HepG2 (cell line): ENCODE measurements around the gene INSRR. TPM values are rescaled to one million over a fixed set of nuclear protein-coding genes. Genes with fewer than 3 reads are reported as not detected.

Source experiments
- ATAC-seq: fragments of 200-7000 bp; cut with Tn5 transposase; 3 replicates; pipeline ENCODE4 v1.9.1; 2020; ENCODE audit warnings: mild to moderate bottlenecking, moderate library complexity
- BruUV-seq: library from RNA; stranded (reverse); fragments of 400-500 nt; replicated peaks from 2 replicates; lab custom pipeline; 2021; lab: Mats Ljungman, UMichigan
- CTCF ChIA-PET: fragments of 300-600 bp; formaldehyde crosslinking; extraction: SDS; loops from one replicate; lab custom pipeline; 2021; ENCODE audit warnings: low total read pairs, inconsistent platforms, low intra/inter-chr PET ratio; lab: Yijun Ruan, JAX
- POLR2A ChIA-PET: fragments of 350-600 bp; sonication (Branson Sonifier 250); formaldehyde crosslinking; loops from one replicate; lab custom pipeline; 2020; ENCODE audit warnings: antibody characterized with exemption, inconsistent platforms; lab: Yijun Ruan, JAX
- DNase-seq: peaks from one replicate; pipeline ENCODE4 v3.0.0-alpha.2; 2015; ENCODE audit warnings: low spot score
- FAIRE-seq: peaks from 3 replicates; lab custom pipeline; 2011; peaks lifted over from hg19 to GRCh38; lab: Jason Lieb, UNC
- H2AFZ ChIP-seq: one replicate; pipeline ENCODE4 v1.6.1; 2011; ENCODE audit warnings: low read length, inconsistent platforms
- H3K27ac ChIP-seq: fragments of 300-600 bp; 3 replicates; pipeline ENCODE4 v1.8.0; 2011; ENCODE audit warnings: mixed run types, mild to moderate bottlenecking, mixed read lengths, low read length, inconsistent platforms; ENCODE audit not compliant: insufficient read depth; ENCODE audit errors: extremely low read length
- H3K27me3 ChIP-seq, 2 experiments: fragments of 200-600 bp in 1 of 2; 2 replicates in 1 of 2; 3 replicates in 1 of 2; pipeline versions ENCODE4 v1.6.0 to v1.8.0; 2011; ENCODE audit warnings: low read length in 2 of 2, mild to moderate bottlenecking in 2 of 2, moderate library complexity in 2 of 2, inconsistent platforms in 1 of 2; ENCODE audit not compliant: insufficient read depth in 2 of 2, control insufficient read depth in 1 of 2
- H3K36me3 ChIP-seq, 2 experiments: fragments of 200-600 bp in 1 of 2; replicated peaks in 1 of 2; 2 replicates in 1 of 2; 3 replicates in 1 of 2; pipeline versions ENCODE4 v1.5.1 to v1.8.0; 2011; ENCODE audit warnings: low read length in 2 of 2, inconsistent platforms in 1 of 2; ENCODE audit not compliant: insufficient read depth in 2 of 2, control insufficient read depth in 1 of 2
- H3K4me1 ChIP-seq: 2 replicates; pipeline ENCODE4 v1.5.1; 2012; ENCODE audit warnings: low read length, inconsistent platforms; ENCODE audit not compliant: insufficient read depth
- H3K4me2 ChIP-seq: 2 replicates; pipeline ENCODE4 v1.6.0; 2011; ENCODE audit warnings: low read depth, low read length, inconsistent platforms
- H3K4me3 ChIP-seq, 3 experiments: fragments of 200-600 bp in 1 of 3; sonication (generic), shearing (Covaris generic) in 1 of 3; replicated peaks in 1 of 3; 2 replicates each; pipeline ENCODE4 v1.5.1; 2011 to 2016; ENCODE audit warnings: low read length in 3 of 3, inconsistent platforms in 2 of 3, low read depth in 2 of 3, mild to moderate bottlenecking in 2 of 3, control low read depth in 1 of 3, mixed read lengths in 1 of 3; ENCODE audit not compliant: insufficient read depth in 1 of 3
- H3K79me2 ChIP-seq: one replicate; pipeline ENCODE4 v1.6.1; 2011; ENCODE audit warnings: low read length, inconsistent platforms; ENCODE audit not compliant: insufficient read depth
- H3K9ac ChIP-seq: 2 replicates; pipeline ENCODE4 v1.6.0; 2011; ENCODE audit warnings: mild to moderate bottlenecking, low read depth, low read length, inconsistent platforms; ENCODE audit not compliant: insufficient read depth
- H3K9me3 ChIP-seq: 2 replicates; pipeline ENCODE4 v1.5.1; 2012; ENCODE audit warnings: mild to moderate bottlenecking, low read length
- H4K20me1 ChIP-seq: 2 replicates; pipeline ENCODE4 v1.6.0; 2011; ENCODE audit warnings: inconsistent platforms, mild to moderate bottlenecking, low read length, moderate library complexity; ENCODE audit not compliant: insufficient read depth
- AKAP8 ChIP-seq: sonication (generic); formaldehyde crosslinking; IDR thresholded peaks from 2 replicates; pipeline ENCODE4 v1.5.1; 2020; ENCODE audit warnings: mild to moderate bottlenecking, missing genetic modification reagents
- TBX2 ChIP-seq: sonication (generic); formaldehyde crosslinking; IDR thresholded peaks from 2 replicates; pipeline ENCODE4 v1.5.0; 2020; ENCODE audit warnings: missing genetic modification reagents, mild to moderate bottlenecking, borderline replicate concordance
- ZNF407 ChIP-seq: sonication (generic); formaldehyde crosslinking; IDR thresholded peaks from one replicate; pipeline ENCODE4 v1.5.1; 2020; ENCODE audit warnings: mild to moderate bottlenecking, missing genetic modification reagents; ENCODE audit errors: not compliant biosample characterization
- WGBS: methylation state at CpG from one replicate; pipeline ENCODE4 v1.1.6; 2017; ENCODE audit warnings: low lambda C conversion rate; 5-methylcytosine and 5-hydroxymethylcytosine counted together
- in situ Hi-C: cut with HindIII; loops from 2 replicates; pipeline ENCODE4 v1.10.0; 2017; ENCODE audit warnings: low pct_unique_long_range_greater_than_20kb; ENCODE audit not compliant: extremely low pct_ligation_motif_present
- intact Hi-C: fragments of 100-400 bp; cut with micrococcal nuclease; formaldehyde crosslinking; loops from one replicate; pipeline ENCODE4 v1.10.0; 2022; ENCODE audit not compliant: unreplicated experiment
- polyA plus RNA-seq, 8 experiments: library from polyadenylated mRNA; depleted of rRNA in 3 of 8; stranded (reverse) in 7 of 8; unstranded in 1 of 8; fragments of >200 nt; fragmentation: Illumina TruSeq in 4 of 8; extraction: Trizol in 4 of 8; gene quantifications; 2 replicates each; pipeline versions ENCODE4 v1.2.1 to v1.2.3, GENCODE V29; 2011 to 2016; ENCODE audit warnings: low read depth in 4 of 8, missing spikeins in 1 of 8, mixed read lengths in 1 of 8; ENCODE audit not compliant: insufficient read depth in 1 of 8
- total RNA-seq, 5 experiments: library from RNA; depleted of rRNA; stranded (reverse); fragments of >200 nt; fragmentation: Illumina TruSeq; extraction: Trizol; gene quantifications; 2 replicates each; pipeline ENCODE4 v1.2.3, GENCODE V29; 2016; ENCODE audit warnings: low read depth in 1 of 5

Gene INSRR
- total and polyA plus RNA-seq, 2 of the 13 experiments (the other 11 are each of a cell fraction or from before 2014, with no cell fraction given), result not detected

DNA sequence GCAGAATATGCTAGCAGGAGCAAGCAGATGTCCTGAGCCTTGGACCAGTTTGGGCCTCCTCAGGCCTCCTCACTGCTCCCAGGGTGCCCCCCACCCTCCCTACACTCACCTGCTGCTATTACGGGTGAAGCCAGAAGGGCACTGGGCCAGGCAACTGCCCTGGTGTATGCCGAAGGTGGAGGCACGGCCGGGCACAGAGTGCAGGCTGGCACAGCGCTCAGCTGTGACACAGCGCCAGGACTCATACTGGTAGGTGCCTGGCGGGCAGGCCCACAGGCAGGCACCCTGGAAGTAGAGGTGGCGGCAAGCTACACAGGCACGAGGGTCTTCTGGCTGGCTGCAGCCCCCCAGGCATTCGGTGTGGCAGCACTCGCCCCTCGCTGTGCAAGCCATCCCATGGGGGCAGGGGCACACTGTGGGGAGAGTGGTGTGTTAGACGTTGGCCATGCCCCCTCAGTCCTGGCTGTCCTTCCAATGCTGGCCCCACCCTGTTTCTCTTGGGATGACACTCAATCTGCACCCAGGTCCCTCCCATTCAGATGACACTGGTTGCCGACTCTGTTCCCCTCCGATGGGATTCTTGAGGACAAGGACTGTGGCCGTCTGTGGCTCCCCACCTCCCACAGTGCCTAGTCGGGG lies 7.0 kb downstream of the INSRR start:
- Histone ChIP-seq H3K9me3 (no peaks in the 10 kb centered on the region), H4K20me1 (no peaks in the 10 kb centered on the region), H3K9ac (no peak overlapping the region), H3K4me3 (peak overlapping the region in 1 of 3 experiments; percentile 11; a peak in 1 of 6 replicates), H3K36me3 (no peaks in the 10 kb centered on the region), H3K27ac (no peak overlapping the region), H3K4me2 (peak overlapping the region; percentile 54; the same call in 1 of the 2 replicates), H3K79me2 (no peaks in the 10 kb centered on the region), H3K4me1 (peaks cover 15% of the 10 kb centered on the region), H2AFZ (no peak overlapping the region), H3K27me3 (peaks cover 4 to 43% of the 10 kb centered on the region in 2 experiments; a peak in 2 of 5 replicates)
- BruUV-seq, result no TSS peak
- ChIA-PET POLR2A (interaction anchor here (1.2 kb wide), 1 partner anchor 85 kb away, joined by 3 read pairs; the partner anchor contains the start of gene PRCC), CTCF (no interaction called here)
- in situ Hi-C loops (no loop called here), intact Hi-C loops (no loop called here)
- TF ChIP-seq TBX2 (CRISPR knock-in tag) (0 out of 2 replicates have a peak, but pooled peaks have one; percentile 17), ZNF407 (no peak), AKAP8 (CRISPR knock-in tag) (no peak)
- FAIRE-seq, result no peak
- 61% methylated on average over 4 of the region's 17 CpGs for WGBS
- no peak for ATAC-seq
- no peak for DNase-seq
